ENCODE data around the gene CFAP20. TPM values are rescaled to one million over a fixed set of nuclear protein-coding genes. Genes with fewer than 3 reads are reported as not detected.

CFAP20 gene
- total and polyA plus RNA-seq, 2 of the 13 experiments (the other 11 are each of a cell fraction or from before 2014, with no cell fraction given): 73.1 to 87.4 TPM

- TF ChIP-seq ZNF75D (CRISPR knock-in tag; IDR thresholded peaks at IDR 0.05; ENCODE audit: borderline replicate concordance) (no peak), PBX3 (CRISPR knock-in tag; IDR thresholded peaks at IDR 0.05; ENCODE audit: borderline replicate concordance) (no peak; the same call in 1 of the 2 replicates), RARG (CRISPR knock-in tag; IDR thresholded peaks at IDR 0.05; ENCODE audit: low read depth) (no peak), ZNF180 (CRISPR knock-in tag; IDR thresholded peaks at IDR 0.05; ENCODE audit: borderline replicate concordance, low read depth) (no peak), FUBP1 (CRISPR knock-in tag; IDR thresholded peaks at IDR 0.05; ENCODE audit: borderline replicate concordance) (peak; percentile 86; the same call in 1 of the 2 replicates), ZNF569 (CRISPR knock-in tag; IDR thresholded peaks at IDR 0.05; ENCODE audit: borderline replicate concordance) (peak; percentile 56; the same call in 1 of the 2 replicates), AKNA (CRISPR knock-in tag; IDR thresholded peaks at IDR 0.05; ENCODE audit: borderline replicate concordance) (peak; percentile 78; the same call in 1 of the 2 replicates), KLF15 (CRISPR knock-in tag; IDR thresholded peaks at IDR 0.05; ENCODE audit: borderline replicate concordance) (peak; percentile 91; the same call in 1 of the 2 replicates), FOXO1 (CRISPR knock-in tag; IDR thresholded peaks at IDR 0.05) (peak; percentile 7; the same call in 1 of the 2 replicates), ZNF841 (CRISPR knock-in tag; IDR thresholded peaks at IDR 0.05; ENCODE audit: borderline replicate concordance) (no peak), ATF5 (CRISPR knock-in tag; IDR thresholded peaks at IDR 0.05; ENCODE audit: low read depth) (peak; percentile 90), ZNF543 (CRISPR knock-in tag; IDR thresholded peaks at IDR 0.05) (peak; percentile 96), ZBTB1 (CRISPR knock-in tag; IDR thresholded peaks at IDR 0.05; ENCODE audit: borderline replicate concordance) (no peak), SMAD3 (CRISPR knock-in tag; IDR thresholded peaks at IDR 0.05) (peak; percentile 73), ZNF34 (CRISPR knock-in tag; IDR thresholded peaks at IDR 0.05; ENCODE audit: borderline replicate concordance) (peak; percentile 83; the same call in 1 of the 2 replicates)
- TF ChIP-seq, protein P1, sequence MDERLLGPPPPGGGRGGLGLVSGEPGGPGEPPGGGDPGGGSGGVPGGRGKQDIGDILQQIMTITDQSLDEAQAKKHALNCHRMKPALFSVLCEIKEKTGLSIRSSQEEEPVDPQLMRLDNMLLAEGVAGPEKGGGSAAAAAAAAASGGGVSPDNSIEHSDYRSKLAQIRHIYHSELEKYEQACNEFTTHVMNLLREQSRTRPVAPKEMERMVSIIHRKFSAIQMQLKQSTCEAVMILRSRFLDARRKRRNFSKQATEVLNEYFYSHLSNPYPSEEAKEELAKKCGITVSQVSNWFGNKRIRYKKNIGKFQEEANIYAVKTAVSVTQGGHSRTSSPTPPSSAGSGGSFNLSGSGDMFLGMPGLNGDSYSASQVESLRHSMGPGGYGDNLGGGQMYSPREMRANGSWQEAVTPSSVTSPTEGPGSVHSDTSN (CRISPR knock-in tag; IDR thresholded peaks at IDR 0.05): peak; percentile 88
Observed at GRCh38 chr16:58129097-58129936, at the start of gene CFAP20 (continued).

Measured in HepG2 (cell line).